Bronchial epithelial cell (primary cell): Measurements from ENCODE around the gene AP1AR. TPM values are rescaled to one million over a fixed set of nuclear protein-coding genes. Genes with fewer than 3 reads are reported as not detected.
"Not testable (repeated sequence)": the region's sequence is repeated elsewhere in the genome, so short reads cannot be mapped to it uniquely, and the experiment has no call there.

ENCODE experiments used
- DNase-seq: peaks from one replicate; pipeline ENCODE4 v3.0.0-alpha.2; 2010; ENCODE audit warnings: low read depth
- FAIRE-seq: peaks from 2 replicates; lab custom pipeline; 2011; peaks lifted over from hg19 to GRCh38; lab: Jason Lieb, UNC
- H3K27me3 ChIP-seq: 2 replicates; pipeline ENCODE4 v1.5.1; 2011; ENCODE audit warnings: low read length; ENCODE audit not compliant: control insufficient read depth, insufficient read depth
- H3K36me3 ChIP-seq: 2 replicates; pipeline ENCODE4 v1.5.1; 2011; ENCODE audit warnings: low read length; ENCODE audit not compliant: control insufficient read depth, insufficient read depth
- H3K4me3 ChIP-seq: 2 replicates; pipeline ENCODE4 v1.5.1; 2011; ENCODE audit warnings: mild to moderate bottlenecking, low read depth, low read length, control low read depth
- total RNA-seq: library from RNA; depleted of rRNA; stranded (reverse); fragments of >200 nt; gene quantifications from 2 replicates; pipeline ENCODE4 v1.2.1, GENCODE V29; 2014
- TF ChIP-seq, protein P1 (sequence below): IDR thresholded peaks from 2 replicates; pipeline ENCODE4 v1.5.1; 2011; ENCODE audit warnings: mild to moderate bottlenecking, moderate library complexity, low read length, control low read depth, inconsistent platforms; ENCODE audit not compliant: insufficient read depth, severe bottlenecking

The AP1AR gene
- total RNA-seq, 1 donor from 2014 or later, result 58.4 TPM

DNA sequence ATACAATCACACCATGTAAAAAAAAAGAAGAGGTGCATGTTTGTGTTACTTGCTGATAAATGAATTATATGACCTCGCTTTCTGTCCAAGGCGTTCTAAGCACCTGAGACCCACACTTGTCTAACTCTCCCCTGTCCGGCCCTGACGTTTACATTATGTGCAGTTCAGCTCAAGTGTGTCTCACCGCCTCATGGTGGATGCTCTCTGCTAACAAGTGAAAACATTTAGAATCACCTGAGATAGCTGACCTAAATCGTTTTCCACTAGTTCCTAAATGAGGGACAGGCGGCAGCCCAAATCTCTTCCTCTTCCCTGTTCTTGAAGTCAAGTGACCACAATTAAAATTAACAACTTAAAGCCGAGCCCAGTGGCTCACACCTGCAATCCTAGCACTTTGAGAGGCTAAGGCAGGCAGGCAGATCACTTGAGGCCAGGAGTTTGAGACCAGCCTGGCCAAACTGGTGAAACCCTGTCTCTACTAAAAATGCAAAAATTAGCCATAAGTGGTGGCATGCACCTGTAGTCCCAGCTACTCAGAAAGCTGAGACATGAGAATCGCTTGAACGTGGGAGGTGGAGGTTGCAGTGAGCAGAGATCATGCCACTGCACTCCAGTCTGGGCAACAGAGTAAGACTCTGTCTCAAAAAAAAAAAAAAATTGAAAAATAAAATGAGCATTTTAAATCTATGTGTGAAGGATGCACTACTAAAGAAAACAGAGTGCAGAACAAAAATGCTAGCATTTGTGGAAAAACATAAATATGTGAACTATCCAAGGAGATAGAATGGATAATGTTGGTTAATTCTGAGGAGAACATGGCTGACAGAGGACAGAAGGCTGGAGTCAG, 58.0 kb downstream of the AP1AR start:
- FAIRE-seq, result no peak
- no peak overlapping the region for H3K4me3 ChIP-seq
- TF ChIP-seq, protein P1, sequence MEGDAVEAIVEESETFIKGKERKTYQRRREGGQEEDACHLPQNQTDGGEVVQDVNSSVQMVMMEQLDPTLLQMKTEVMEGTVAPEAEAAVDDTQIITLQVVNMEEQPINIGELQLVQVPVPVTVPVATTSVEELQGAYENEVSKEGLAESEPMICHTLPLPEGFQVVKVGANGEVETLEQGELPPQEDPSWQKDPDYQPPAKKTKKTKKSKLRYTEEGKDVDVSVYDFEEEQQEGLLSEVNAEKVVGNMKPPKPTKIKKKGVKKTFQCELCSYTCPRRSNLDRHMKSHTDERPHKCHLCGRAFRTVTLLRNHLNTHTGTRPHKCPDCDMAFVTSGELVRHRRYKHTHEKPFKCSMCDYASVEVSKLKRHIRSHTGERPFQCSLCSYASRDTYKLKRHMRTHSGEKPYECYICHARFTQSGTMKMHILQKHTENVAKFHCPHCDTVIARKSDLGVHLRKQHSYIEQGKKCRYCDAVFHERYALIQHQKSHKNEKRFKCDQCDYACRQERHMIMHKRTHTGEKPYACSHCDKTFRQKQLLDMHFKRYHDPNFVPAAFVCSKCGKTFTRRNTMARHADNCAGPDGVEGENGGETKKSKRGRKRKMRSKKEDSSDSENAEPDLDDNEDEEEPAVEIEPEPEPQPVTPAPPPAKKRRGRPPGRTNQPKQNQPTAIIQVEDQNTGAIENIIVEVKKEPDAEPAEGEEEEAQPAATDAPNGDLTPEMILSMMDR, result no peak
- no peak for DNase-seq
- H3K36me3 ChIP-seq, result no peaks in the 10 kb centered on the region
- no peaks in the 10 kb centered on the region for H3K27me3 ChIP-seq

DNA sequence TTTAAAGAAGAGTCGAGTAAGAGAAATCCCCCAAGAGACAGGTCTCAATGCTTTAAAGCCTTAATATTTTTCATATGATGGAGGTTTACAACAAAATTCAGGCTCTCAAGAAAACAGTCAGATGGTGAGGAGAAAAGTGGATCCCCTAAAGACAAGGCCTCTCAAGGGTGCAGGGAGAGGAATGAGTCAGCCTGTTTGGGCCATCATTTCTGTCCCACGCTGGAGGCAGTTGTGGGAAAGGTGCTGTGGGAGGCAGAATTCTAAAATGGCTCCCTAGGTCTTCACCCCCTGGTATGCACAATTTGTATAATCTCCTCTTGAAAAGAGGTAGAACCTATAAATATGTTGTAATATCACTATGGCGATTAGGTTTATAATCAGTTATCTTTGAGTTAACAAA, 58.8 kb downstream of the AP1AR start:
- no peak for FAIRE-seq
- H3K36me3 ChIP-seq, result no peaks in the 10 kb centered on the region
- TF ChIP-seq, protein P1, result no peak
- DNase-seq, result no peak
- H3K27me3 ChIP-seq, result no peaks in the 10 kb centered on the region
- no peak overlapping the region for H3K4me3 ChIP-seq

DNA sequence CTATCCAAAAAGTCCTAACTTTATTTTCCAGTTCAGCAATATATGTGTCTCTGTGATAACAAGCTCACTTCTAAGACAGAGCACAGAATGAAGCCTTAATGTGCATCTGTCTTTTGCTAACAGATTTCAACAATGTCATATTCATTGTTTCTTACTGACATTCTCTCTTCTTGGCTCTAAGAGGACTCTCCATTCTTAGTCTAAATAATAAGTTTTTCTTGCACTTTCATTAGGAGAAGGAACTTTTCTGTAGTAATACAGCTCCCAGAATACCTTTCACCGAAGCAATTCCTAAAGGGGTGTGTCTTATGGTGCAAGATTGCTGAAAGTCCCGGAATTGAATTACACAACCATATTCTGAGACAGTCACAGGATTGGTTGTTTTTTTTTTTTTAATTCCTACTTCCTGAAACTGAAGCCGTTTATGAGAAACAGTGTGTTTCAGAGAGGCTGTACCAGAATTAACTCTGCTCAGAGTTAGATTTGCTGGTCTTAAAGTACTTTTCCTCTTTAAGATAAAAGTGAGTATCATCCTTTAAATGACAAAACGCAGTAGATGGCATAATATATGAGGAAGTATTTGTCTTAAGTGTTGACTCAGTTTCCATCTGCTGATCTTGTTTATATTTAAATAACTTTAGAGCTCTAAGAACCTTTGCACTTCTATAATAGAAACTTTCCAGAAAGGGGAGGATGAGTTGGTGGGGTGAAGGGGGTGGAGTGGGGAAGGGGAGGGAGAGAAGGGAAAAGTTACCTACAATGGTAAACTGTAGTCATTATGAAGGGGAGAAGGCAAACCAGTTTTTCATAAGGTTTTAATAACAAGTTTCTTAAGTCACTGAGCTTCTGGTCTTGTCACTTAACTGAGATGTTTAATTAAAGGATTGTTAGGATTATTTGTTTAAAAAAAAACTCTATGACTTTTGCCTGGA, 65.6 kb downstream of the AP1AR start, which contains the start of gene ALPK1:
ALPK1 (plus strand) TSS at position 421 of the 932 bp plus-strand sequence.
- DNase-seq (peak; percentile 95), FAIRE-seq (no peak)
- Histone ChIP-seq H3K27me3 (no peaks in the 10 kb centered on the region), H3K4me3 (peak within 1 kb of the TSS; percentile 53), H3K36me3 (peaks cover 4% of the 10 kb centered on the region)
- TF ChIP-seq, protein P1, result no peak

DNA sequence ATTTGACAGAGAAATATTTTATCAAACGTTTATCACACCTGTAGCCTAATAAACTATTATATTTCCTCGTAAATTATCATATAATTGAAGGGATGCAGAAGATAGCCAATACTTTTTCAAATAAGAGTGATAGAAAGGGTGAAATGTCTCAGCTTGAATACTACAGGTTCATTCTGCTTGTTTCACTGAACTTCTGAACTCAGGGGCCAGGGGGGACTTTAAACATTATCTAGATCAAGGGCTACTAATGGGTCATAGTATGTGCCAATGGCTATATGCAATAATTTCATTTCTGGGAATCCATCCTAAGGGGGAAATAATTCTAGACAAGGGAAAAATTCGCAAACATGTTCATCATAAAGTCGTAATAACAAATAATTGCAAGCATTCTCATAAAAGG, 68.1 kb downstream of the AP1AR start:
- no peaks in the 10 kb centered on the region for H3K27me3 ChIP-seq
- FAIRE-seq, result no peak
- peaks cover 4% of the 10 kb centered on the region for H3K36me3 ChIP-seq
- no peak for DNase-seq
- no peak overlapping the region for H3K4me3 ChIP-seq
- TF ChIP-seq, protein P1, result no peak

DNA sequence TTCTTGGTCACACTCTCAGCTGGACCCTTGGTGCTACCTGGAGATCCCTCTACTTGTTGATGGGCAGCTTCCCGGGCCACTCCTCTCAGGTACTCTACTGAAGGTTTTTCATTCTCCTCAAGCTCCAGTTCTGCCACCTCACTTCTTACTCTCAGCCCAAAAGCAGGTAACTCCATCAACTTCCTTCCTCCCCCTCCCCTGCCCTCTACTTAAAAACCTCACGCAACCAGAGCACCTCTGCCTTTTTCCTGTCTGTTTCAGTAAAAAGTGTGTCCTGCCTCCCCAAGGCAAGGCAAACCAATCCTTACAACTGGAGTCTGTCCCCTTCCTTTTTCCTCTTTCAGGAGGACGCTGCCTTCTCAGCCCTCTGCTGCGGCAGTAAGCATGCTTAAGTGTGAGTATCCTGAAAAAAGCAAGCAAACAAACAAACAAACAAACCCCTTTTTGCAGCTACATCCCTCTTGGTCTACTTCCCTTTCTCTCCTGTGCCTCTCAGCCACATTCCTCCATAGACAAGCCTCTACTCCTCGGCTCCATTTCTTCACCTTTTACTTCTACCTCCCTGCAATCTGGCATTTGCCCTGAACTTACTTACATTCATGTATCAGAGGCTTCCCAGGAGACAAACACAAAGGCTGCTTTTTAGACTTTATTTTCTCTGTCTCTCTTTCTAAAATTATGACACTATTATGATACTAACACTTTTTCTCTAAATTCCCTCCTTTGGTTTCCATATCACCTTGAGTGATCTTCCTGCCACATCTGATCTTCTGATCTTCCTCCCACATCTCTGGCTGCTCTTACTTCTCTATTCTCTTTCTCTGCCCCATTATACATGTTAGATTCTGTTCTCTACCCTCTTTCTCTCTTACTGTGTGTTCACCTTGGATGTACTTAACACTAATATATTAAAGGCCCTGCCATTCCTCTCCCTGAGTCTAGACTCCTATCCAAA, 71.0 kb downstream of the AP1AR start:
- TF ChIP-seq, protein P1, result no peak
- DNase-seq, result no peak
- Histone ChIP-seq H3K4me3 (no peak overlapping the region), H3K27me3 (no peaks in the 10 kb centered on the region), H3K36me3 (peaks cover 4% of the 10 kb centered on the region)
- no peak for FAIRE-seq

DNA sequence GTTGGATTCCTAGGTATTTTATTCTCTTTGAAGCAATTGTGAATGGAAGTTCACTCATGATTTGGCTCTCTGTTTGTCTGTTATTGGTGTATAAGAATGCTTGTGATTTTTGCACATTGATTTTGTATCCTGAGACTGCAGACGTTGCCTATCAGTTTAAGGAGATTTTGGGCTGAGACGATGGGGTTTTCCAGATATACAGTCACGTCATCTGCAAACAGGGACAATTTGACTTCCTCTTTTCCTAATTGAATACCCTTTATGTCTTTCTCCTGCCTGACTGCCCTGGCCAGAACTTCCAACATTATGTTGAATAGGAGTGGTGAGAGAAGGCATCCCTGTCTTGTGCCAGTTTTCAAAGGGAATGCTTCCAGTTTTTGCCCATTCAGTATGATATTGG, 73.9 kb downstream of the AP1AR start:
- not testable (repeated sequence) for DNase-seq, H3K27me3 ChIP-seq, H3K4me3 ChIP-seq, FAIRE-seq, H3K36me3 ChIP-seq

DNA sequence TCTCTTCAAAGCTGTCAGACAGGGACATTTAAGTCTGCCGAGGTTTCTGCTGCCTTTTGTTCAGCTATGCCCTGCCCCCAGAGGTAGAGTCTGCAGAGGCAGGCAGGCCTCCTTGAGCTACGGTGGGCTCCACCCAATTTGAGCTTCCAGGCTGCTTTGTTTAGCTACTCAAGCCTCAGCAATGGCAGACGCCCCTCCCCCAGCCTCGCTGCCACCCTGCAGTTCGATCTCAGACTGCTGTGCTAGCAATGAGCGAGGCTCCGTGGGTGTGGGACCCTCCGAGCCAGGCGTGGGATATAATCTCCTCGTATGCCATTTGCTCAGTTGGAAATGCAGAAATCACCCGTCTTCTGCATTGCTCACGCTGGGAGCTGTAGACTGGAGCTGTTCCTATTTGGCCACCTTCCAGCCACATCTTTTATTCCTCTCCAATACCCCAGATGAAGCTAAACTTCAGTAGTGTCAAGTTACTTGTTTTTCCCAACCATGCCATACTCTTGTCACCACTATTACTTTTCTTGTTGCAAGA, 77.7 kb downstream of the AP1AR start:
- not testable (repeated sequence) for H3K36me3 ChIP-seq, FAIRE-seq, H3K4me3 ChIP-seq, H3K27me3 ChIP-seq, DNase-seq
